HG03196 (cell line): ENCODE measurements around the gene TOE1.

Experiments used
- ATAC-seq: cut with Tn5 transposase; IDR thresholded peaks from one replicate; pipeline ENCODE4 v1.9.1; 2021; ENCODE audit not compliant: unreplicated experiment

TOE1 gene

GRCh38 chr1:45326627-45327623 is 13.0 kb upstream of the TOE1 start, which contains the start of gene HPDL:
Gene HPDL (plus strand): TSS chr1:45326895. CDS start chr1:45327149, 254 bp downstream.
- no peak for ATAC-seq

- no peak for ATAC-seq
Measured at GRCh38 chr1:45327644-45328515, 12.1 kb upstream of the TOE1 start.

- ATAC-seq, result no peak
Measured at GRCh38 chr1:45328680-45329079, 11.3 kb upstream of the TOE1 start.

- ATAC-seq, result no peak
Measured at GRCh38 chr1:45329445-45329844, 10.5 kb upstream of the TOE1 start.

GRCh38 chr1:45331436-45332345 is 8.3 kb upstream of the TOE1 start:
- no peak for ATAC-seq

GRCh38 chr1:45332346-45332720 is 7.6 kb upstream of the TOE1 start:
- no peak for ATAC-seq

GRCh38 chr1:45334308-45335245 is 5.4 kb upstream of the TOE1 start:
- ATAC-seq, result no peak

GRCh38 chr1:45335855-45336324 is 4.1 kb upstream of the TOE1 start:
- ATAC-seq, result no peak

GRCh38 chr1:45337630-45338325 is 2.2 kb upstream of the TOE1 start:
- no peak for ATAC-seq

GRCh38 chr1:45340816-45341466 is 971 bp downstream of the TOE1 start:
- no peak for ATAC-seq

- ATAC-seq, result no peak
Measured at GRCh38 chr1:45344499-45344898, 4.5 kb downstream of the TOE1 start.

- no peak for ATAC-seq
Measured at GRCh38 chr1:45345014-45345413, 5.0 kb downstream of the TOE1 start.

GRCh38 chr1:45346473-45346872 is 6.5 kb downstream of the TOE1 start:
- ATAC-seq, result no peak

- no peak for ATAC-seq
Measured at GRCh38 chr1:45348020-45348419, 8.1 kb downstream of the TOE1 start.

- ATAC-seq, result no peak
Measured at GRCh38 chr1:45348609-45348965, 8.6 kb downstream of the TOE1 start.

- no peak for ATAC-seq
Measured at GRCh38 chr1:45348966-45349677, 9.2 kb downstream of the TOE1 start.

- ATAC-seq, result no peak
Measured at GRCh38 chr1:45351508-45351907, 11.5 kb downstream of the TOE1 start.

GRCh38 chr1:45353685-45354084 is 13.7 kb downstream of the TOE1 start:
- no peak for ATAC-seq
